K562 (cell line): ENCODE data around the gene ROM1. TPM values are rescaled to one million over a fixed set of nuclear protein-coding genes. Genes with fewer than 3 reads are reported as not detected.

Experiments
- ATAC-seq: fragments of 200-7000 bp; cut with Tn5 transposase; 3 replicates; pipeline ENCODE4 v1.9.1; 2020; ENCODE audit warnings: moderate library complexity
- BruUV-seq: library from RNA; stranded (reverse); fragments of 400-500 nt; replicated peaks from 2 replicates; lab custom pipeline; 2021; lab: Mats Ljungman, UMichigan
- CTCF ChIA-PET: fragments of 300-600 bp; formaldehyde crosslinking; extraction: SDS; loops from one replicate; lab custom pipeline; 2021; ENCODE audit warnings: low intra/inter-chr PET ratio; lab: Yijun Ruan, JAX
- POLR2A ChIA-PET: fragments of 300-600, 350-650 bp; sonication (Branson Sonifier 250); formaldehyde crosslinking; extraction: SDS; loops from one replicate; lab custom pipeline; 2021; ENCODE audit warnings: antibody characterized with exemption, inconsistent platforms; lab: Yijun Ruan, JAX
- DNase-seq, 4 experiments: peaks; one replicate each; pipeline versions ENCODE4 v3.0.0 to v3.0.0-alpha.2; 2011 to 2018; ENCODE audit warnings: low spot score in 3 of 4, mixed read lengths in 3 of 4; ENCODE audit errors: extremely low read depth in 1 of 4
- FAIRE-seq: peaks from 2 replicates; lab custom pipeline; 2011; peaks lifted over from hg19 to GRCh38; lab: Jason Lieb, UNC
- H2AFZ ChIP-seq: 2 replicates; pipeline ENCODE4 v1.6.0; 2011; ENCODE audit warnings: low read depth, low read length, control low read depth, inconsistent platforms
- H3K27ac ChIP-seq: fragments of 200-600 bp; 3 replicates; pipeline ENCODE4 v1.8.0; 2011; ENCODE audit warnings: low read depth, mild to moderate bottlenecking, control low read depth, inconsistent platforms, low read length, moderate library complexity, mixed read lengths; ENCODE audit errors: extremely low read depth
- H3K27me3 ChIP-seq, 2 experiments: fragments of 300-600 bp in 1 of 2; 2 replicates in 1 of 2; 3 replicates in 1 of 2; pipeline versions ENCODE4 v1.6.0 to v1.8.0; 2011; ENCODE audit warnings: inconsistent platforms in 2 of 2, low read length in 2 of 2, mild to moderate bottlenecking in 1 of 2, mixed read lengths in 1 of 2, moderate library complexity in 1 of 2; ENCODE audit not compliant: control insufficient read depth in 2 of 2, insufficient read depth in 2 of 2
- H3K36me3 ChIP-seq: fragments of 300-600 bp; 3 replicates; pipeline ENCODE4 v1.8.0; 2011; ENCODE audit warnings: mild to moderate bottlenecking, low read length, inconsistent platforms; ENCODE audit not compliant: control insufficient read depth, insufficient read depth
- H3K4me1 ChIP-seq, 2 experiments: fragments of 200-600 bp in 1 of 2; replicated peaks in 1 of 2; 2 replicates in 1 of 2; 3 replicates in 1 of 2; pipeline versions ENCODE4 v1.5.1 to v1.8.0; 2011; ENCODE audit warnings: inconsistent platforms in 2 of 2, low read length in 2 of 2, mild to moderate bottlenecking in 1 of 2, mixed read lengths in 1 of 2, moderate library complexity in 1 of 2; ENCODE audit not compliant: control insufficient read depth in 2 of 2, insufficient read depth in 2 of 2
- H3K4me2 ChIP-seq: 2 replicates; pipeline ENCODE4 v1.6.1; 2011; ENCODE audit warnings: low read length, control low read depth, inconsistent platforms, mixed read lengths; ENCODE audit not compliant: insufficient read depth
- H3K4me3 ChIP-seq: fragments of 200-600 bp; sonication (generic), shearing (Covaris generic); 2 replicates; pipeline ENCODE4 v1.5.1; 2016; ENCODE audit warnings: control low read depth, inconsistent platforms
- H3K79me2 ChIP-seq: fragments of 200-600 bp; 3 replicates; pipeline ENCODE4 v1.8.0; 2011; ENCODE audit warnings: low read length, inconsistent platforms; ENCODE audit not compliant: control insufficient read depth, insufficient read depth
- H3K9ac ChIP-seq, 2 experiments: 2 replicates each; pipeline versions ENCODE4 v1.6.0 to v1.6.1; 2011; ENCODE audit warnings: low read depth in 2 of 2, low read length in 2 of 2, control low read depth in 1 of 2, inconsistent platforms in 1 of 2, mild to moderate bottlenecking in 1 of 2, mixed read lengths in 1 of 2; ENCODE audit not compliant: insufficient read depth in 1 of 2
- H3K9me1 ChIP-seq: one replicate; pipeline ENCODE4 v1.6.0; 2011; ENCODE audit warnings: inconsistent platforms, mild to moderate bottlenecking, low read length, moderate library complexity; ENCODE audit not compliant: control insufficient read depth, insufficient read depth
- H3K9me3 ChIP-seq: replicated peaks from 2 replicates; pipeline ENCODE4 v1.5.1; 2011; ENCODE audit warnings: low read depth, low read length, inconsistent platforms; ENCODE audit not compliant: control insufficient read depth, insufficient read depth
- H4K20me1 ChIP-seq: replicated peaks from 2 replicates; pipeline ENCODE4 v1.6.1; 2011; ENCODE audit warnings: low read length, inconsistent platforms, mixed read lengths; ENCODE audit not compliant: control insufficient read depth, insufficient read depth
- BCOR ChIP-seq: fragments of 450-650 bp; IDR thresholded peaks from 2 replicates; pipeline ENCODE4 v1.6.1; 2016
- BRD9 ChIP-seq: fragments of 450-650 bp; IDR thresholded peaks from 2 replicates; pipeline ENCODE4 v1.6.1; 2018; ENCODE audit warnings: low read depth; ENCODE audit not compliant: partially characterized antibody
- CBX1 ChIP-seq: sonication (generic); IDR thresholded peaks from 2 replicates; pipeline ENCODE4 v1.6.1; 2016; ENCODE audit warnings: antibody characterized with exemption, low read depth, mild to moderate bottlenecking
- CEBPB ChIP-seq: fragments of 450-650 bp; IDR thresholded peaks from 2 replicates; pipeline ENCODE4 v1.6.1; 2016; ENCODE audit warnings: missing genetic modification characterization, missing compliant biosample characterization
- FOXJ3 ChIP-seq: sonication (generic); formaldehyde crosslinking; IDR thresholded peaks from 2 replicates; pipeline ENCODE4 v1.4.0; 2020; ENCODE audit warnings: mild to moderate bottlenecking, missing genetic modification reagents
- FUS ChIP-seq: fragments of 200-400 bp; formaldehyde crosslinking; optimal IDR thresholded peaks from 2 replicates; pipeline ENCODE3; 2017; ENCODE audit warnings: low read depth, low read length
- HDAC2 ChIP-seq: fragments of 450-650 bp; IDR thresholded peaks from 2 replicates; pipeline ENCODE4 v1.6.1; 2016; ENCODE audit warnings: mild to moderate bottlenecking
- KDM1A ChIP-seq, 2 experiments: fragments of 450-650 bp; IDR thresholded peaks; 2 replicates each; pipeline ENCODE4 v1.6.1; 2016; ENCODE audit warnings: mild to moderate bottlenecking in 2 of 2
- NFE2 ChIP-seq: IDR thresholded peaks from 2 replicates; pipeline ENCODE4 v1.6.1; 2014; ENCODE audit warnings: antibody characterized with exemption, low read depth
- RBM25 ChIP-seq: fragments of 200-400 bp; formaldehyde crosslinking; IDR thresholded peaks from 2 replicates; pipeline ENCODE4 v1.6.1; 2018; ENCODE audit warnings: low read length, low read depth, moderate library complexity; ENCODE audit not compliant: severe bottlenecking
- RCOR1 ChIP-seq, 2 experiments: IDR thresholded peaks; 2 replicates each; pipeline ENCODE4 v1.6.1; 2012; ENCODE audit warnings: low read depth in 2 of 2, low read length in 2 of 2, borderline replicate concordance in 1 of 2, improper control_type of control experiment in 1 of 2
- SMARCA5 ChIP-seq: fragments of 450-650 bp; IDR thresholded peaks from 2 replicates; pipeline ENCODE4 v1.6.1; 2016
- SRF ChIP-seq, 2 experiments: fragments of 250-450, 450-650 bp in 1 of 2; sonication (Bioruptor Pico) in 1 of 2; sonication (generic) in 1 of 2; formaldehyde crosslinking; IDR thresholded peaks; 2 replicates each; pipeline versions ENCODE4 v1.5.0 to v1.5.1; 2020 to 2022; ENCODE audit warnings: mild to moderate bottlenecking in 1 of 2, missing genetic modification reagents in 1 of 2
- YY1 ChIP-seq, 3 experiments: IDR thresholded peaks; 2 replicates each; pipeline ENCODE4 v1.6.1; 2011; ENCODE audit warnings: low read length in 2 of 3, mild to moderate bottlenecking in 2 of 3, moderate library complexity in 2 of 3, borderline replicate concordance in 1 of 3, control low read depth in 1 of 3, low read depth in 1 of 3; ENCODE audit not compliant: insufficient read depth in 3 of 3, insufficient replicate concordance in 2 of 3, control insufficient read depth in 1 of 3, insufficient read length in 1 of 3; ENCODE audit errors: extremely low read depth in 1 of 3
- ZFP36 ChIP-seq: fragments of 150-350 bp; IDR thresholded peaks from 2 replicates; pipeline ENCODE4 v1.6.1; 2018; ENCODE audit warnings: low read length, low read depth; ENCODE audit not compliant: partially characterized antibody
- ZNF75A ChIP-seq: fragments of 450-650 bp; formaldehyde crosslinking; IDR thresholded peaks from 2 replicates; pipeline ENCODE4 v1.4.0; 2020; ENCODE audit warnings: mild to moderate bottlenecking
- ZNF778 ChIP-seq: fragments of 450-650 bp; formaldehyde crosslinking; IDR thresholded peaks from 2 replicates; pipeline ENCODE4 v1.4.0; 2020; ENCODE audit warnings: mild to moderate bottlenecking, moderate library complexity
- WGBS: fragments of 100-300 bp; shearing (Covaris generic); methylation state at CpG from one replicate; pipeline ENCODE4 v1.1.6; 2016; ENCODE audit warnings: low coverage, mixed read lengths; ENCODE audit not compliant: insufficient coverage; ENCODE audit errors: missing lambda C conversion rate; 5-methylcytosine and 5-hydroxymethylcytosine counted together
- in situ Hi-C: fragments of 300-500 bp; cut with MboI; formaldehyde crosslinking; loops from 4 replicates; pipeline ENCODE4 v1.15.0; 2018; ENCODE audit warnings: inconsistent platforms, mixed read lengths
- intact Hi-C: fragments of 100-400 bp; cut with micrococcal nuclease; formaldehyde crosslinking; loops from 2 replicates; pipeline ENCODE4 v1.14.2; 2022
- polyA plus RNA-seq, 8 experiments: library from polyadenylated mRNA; depleted of rRNA in 4 of 8; stranded (reverse) in 5 of 8; unstranded in 3 of 8; fragments of >200 nt; fragmentation: Nextera tagmentation in 2 of 8; fragmentation: Illumina TruSeq in 1 of 8; extraction: Ambion mirVana in 2 of 8; extraction: Trizol in 1 of 8; gene quantifications; 2 replicates each; pipeline versions ENCODE4 v1.2.1 to v1.2.3, GENCODE V29; 2011 to 2014; ENCODE audit warnings: inconsistent platforms in 1 of 8, missing spikeins in 1 of 8
- total RNA-seq, 7 experiments: library from RNA; depleted of rRNA in 6 of 7; stranded (reverse); fragments of >200 nt in 6 of 7; fragmentation: Illumina TruSeq in 2 of 7; extraction: Trizol in 2 of 7; gene quantifications; 2 replicates each; pipeline versions ENCODE4 v1.2.1 to v1.2.3, GENCODE V29; 2011 to 2021; ENCODE audit warnings: low replicate concordance in 1 of 7
- TF ChIP-seq, protein P1 (sequence below): sonication (generic); formaldehyde crosslinking; IDR thresholded peaks from 2 replicates; pipeline ENCODE4 v1.4.0; 2020; ENCODE audit warnings: mild to moderate bottlenecking, missing genetic modification reagents

Gene ROM1
- total and polyA plus RNA-seq, 9 of the 15 experiments (the other 6 are each of a cell fraction or from before 2014, with no cell fraction given) = 0.75 to 4.0 (median 2.6) TPM

DNA sequence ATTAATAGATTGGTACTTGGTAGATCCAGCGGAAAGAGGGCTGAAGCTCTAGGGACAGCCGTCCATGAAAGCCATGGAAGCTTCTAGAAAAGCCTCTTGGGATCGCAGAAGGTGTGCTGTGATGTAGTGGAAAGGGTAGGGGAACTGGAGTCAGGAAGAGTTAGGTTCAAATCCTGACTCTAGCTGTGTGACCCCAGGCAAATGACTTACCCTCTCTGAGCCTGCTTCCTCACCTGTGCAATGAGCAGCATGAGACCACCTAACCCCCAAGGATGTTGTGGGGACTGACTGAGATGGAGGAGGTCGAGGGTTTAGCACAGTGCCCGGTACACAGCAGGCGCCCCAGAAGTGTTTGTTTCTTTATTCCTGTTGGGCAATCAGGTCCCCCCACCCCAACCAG is 2.7 kb upstream of the ROM1 start:
- Histone ChIP-seq H3K9me3 (no peaks in the 10 kb centered on the region), H3K4me3 (no peak overlapping the region), H4K20me1 (0 out of 2 replicates have a peak, but pooled peaks cover 5% of the 10 kb centered on the region), H3K9ac (peak overlapping the region; percentile 93; a peak in 3 of 4 replicates), H3K4me2 (no peak overlapping the region), H3K9me1 (peaks cover 2% of the 10 kb centered on the region), H2AFZ (no peak overlapping the region), H3K27me3 (no peaks in the 10 kb centered on the region), H3K36me3 (peaks cover 60% of the 10 kb centered on the region), H3K27ac (no peak overlapping the region), H3K4me1 (peaks cover 29 to 60% of the 10 kb centered on the region in 2 experiments), H3K79me2 (peaks cover 25% of the 10 kb centered on the region)
- ATAC-seq = no peak
- CTCF ChIA-PET = no interaction called here
- intact Hi-C loops (loop anchor here (5.0 kb wide), 1 partner anchor 82 kb away; no protein-coding TSS in a partner anchor), in situ Hi-C loops (no loop called here)
- BruUV-seq = no TSS peak
- WGBS = 80% methylated on average over 6 of the region's 6 CpGs
- POLR2A ChIA-PET = interaction anchor here (1.3 to 1.9 kb wide), 4 partner anchors 9 to 37 kb away, joined by 3 to 6 read pairs (median 6); partner anchors contain the start of genes EEF1G, MTA2 and TUT1
- no peak for TF ChIP-seq NFE2
- peak; percentile 93 for TF ChIP-seq RBM25
- TF ChIP-seq FUS = no peak
- TF ChIP-seq SRF (CRISPR knock-in tag; IDR thresholded peaks at IDR 0.05) = no peak
- TF ChIP-seq BRD9 = peak; percentile 33
- no peak for TF ChIP-seq ZNF75A (CRISPR knock-in tag)
- no peak for TF ChIP-seq ZNF778 (CRISPR knock-in tag)
- peak in 1 of 2 experiments; percentile 64; a peak in 2 of 4 replicates for TF ChIP-seq RCOR1 (IDR thresholded peaks at IDR 0.05; ENCODE audit: borderline replicate concordance in 1 of 2, low read depth in 2 of 2, low read length in 2 of 2)
- peak; percentile 70 for TF ChIP-seq SMARCA5
- peak; percentile 79; the same call in 1 of the 2 replicates for TF ChIP-seq HDAC2
- TF ChIP-seq BCOR = peak; percentile 96
- TF ChIP-seq CBX1 = peak; percentile 56; the same call in 1 of the 2 replicates
- TF ChIP-seq CEBPB (tag) = peak; percentile 31; the same call in 1 of the 2 replicates
- peak; percentile 85 for TF ChIP-seq ZFP36
- TF ChIP-seq KDM1A (IDR thresholded peaks at IDR 0.05) = peak; percentile 74 to 86
- TF ChIP-seq, protein P1, sequence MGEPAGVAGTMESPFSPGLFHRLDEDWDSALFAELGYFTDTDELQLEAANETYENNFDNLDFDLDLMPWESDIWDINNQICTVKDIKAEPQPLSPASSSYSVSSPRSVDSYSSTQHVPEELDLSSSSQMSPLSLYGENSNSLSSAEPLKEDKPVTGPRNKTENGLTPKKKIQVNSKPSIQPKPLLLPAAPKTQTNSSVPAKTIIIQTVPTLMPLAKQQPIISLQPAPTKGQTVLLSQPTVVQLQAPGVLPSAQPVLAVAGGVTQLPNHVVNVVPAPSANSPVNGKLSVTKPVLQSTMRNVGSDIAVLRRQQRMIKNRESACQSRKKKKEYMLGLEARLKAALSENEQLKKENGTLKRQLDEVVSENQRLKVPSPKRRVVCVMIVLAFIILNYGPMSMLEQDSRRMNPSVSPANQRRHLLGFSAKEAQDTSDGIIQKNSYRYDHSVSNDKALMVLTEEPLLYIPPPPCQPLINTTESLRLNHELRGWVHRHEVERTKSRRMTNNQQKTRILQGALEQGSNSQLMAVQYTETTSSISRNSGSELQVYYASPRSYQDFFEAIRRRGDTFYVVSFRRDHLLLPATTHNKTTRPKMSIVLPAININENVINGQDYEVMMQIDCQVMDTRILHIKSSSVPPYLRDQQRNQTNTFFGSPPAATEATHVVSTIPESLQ (CRISPR knock-in tag) = no peak
- no peak for TF ChIP-seq YY1 (IDR thresholded peaks at IDR 0.05; ENCODE audit: borderline replicate concordance in 1 of 3, control insufficient read depth in 1 of 3, extremely low read depth in 1 of 3, insufficient read depth in 3 of 3, insufficient read length in 1 of 3, insufficient replicate concordance in 2 of 3, low read depth in 1 of 3, low read length in 2 of 3)
- no peak for TF ChIP-seq FOXJ3
- no peak for DNase-seq
- no peak for FAIRE-seq
